Mammary epithelial cell (primary cell): Measurements from ENCODE around the gene ALPK1.

Experiments
- CTCF ChIP-seq, 2 donors: IDR thresholded peaks in 1 of 2; conservative IDR thresholded peaks in 1 of 2; 2 replicates each; pipeline ENCODE4 v1.5.1; 2011 to 2012; ENCODE audit warnings: inconsistent platforms in 2 of 2, low read length in 2 of 2, mild to moderate bottlenecking in 2 of 2, control low read depth in 1 of 2, low read depth in 1 of 2; ENCODE audit not compliant: insufficient read depth in 1 of 2; ENCODE audit errors: extremely low read depth in 1 of 2
- EZH2 ChIP-seq: IDR thresholded peaks from 2 replicates; pipeline ENCODE4 v1.6.1; 2012; ENCODE audit warnings: low read length, inconsistent platforms, borderline replicate concordance

GRCh38 chr4:112321776-112322684 lies 24.9 kb downstream of the ALPK1 start:
- TF ChIP-seq CTCF (conservative IDR thresholded peaks at IDR 0.05 in 1 of 2, IDR thresholded peaks at IDR 0.05 in 1 of 2; ENCODE audit: extremely low read depth in 1 of 2, insufficient read depth in 1 of 2, low read depth in 1 of 2, low read length in 2 of 2), result peak; percentile 88 to 98
- TF ChIP-seq EZH2, result no peak
